Tongue (tissue), 2 donors: ENCODE data around the gene RPL39L. TPM values are rescaled to one million over a fixed set of nuclear protein-coding genes. Genes with fewer than 3 reads are reported as not detected.
"Not testable (repeated sequence)": the region's sequence is repeated elsewhere in the genome, so short reads cannot be mapped to it uniquely, and the experiment has no call there.

Experiments used
- DNase-seq: peaks from one replicate; pipeline ENCODE4 v3.0.0-alpha.2; 2015
- total RNA-seq: library from RNA; depleted of rRNA; stranded (reverse); fragments of >200 nt; gene quantifications from one replicate; pipeline ENCODE4 v1.2.3, GENCODE V29; 2014

Gene RPL39L
- total RNA-seq, 1 donor from 2014 or later: 3.0 TPM

DNA sequence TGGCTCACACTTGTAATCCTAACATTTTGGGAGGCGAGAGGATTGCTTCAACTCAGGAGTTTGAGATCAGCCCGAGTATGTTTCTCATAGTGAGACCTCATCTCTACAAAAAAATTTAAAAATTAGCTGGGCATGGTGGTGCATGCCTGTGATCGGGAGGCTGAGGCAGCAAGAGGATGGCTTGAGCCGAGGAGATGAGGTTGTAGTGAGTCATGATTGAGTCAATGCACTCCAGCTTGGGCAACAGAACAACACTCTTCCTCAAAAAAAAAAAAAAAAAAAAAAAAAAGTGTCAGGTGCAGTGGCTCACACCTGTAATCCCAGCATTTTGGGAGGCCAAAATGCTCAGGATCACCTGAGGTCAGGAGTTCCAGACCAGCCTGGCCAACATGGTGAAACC is 2.4 kb downstream of the RPL39L start:
- DNase-seq: no peak

DNA sequence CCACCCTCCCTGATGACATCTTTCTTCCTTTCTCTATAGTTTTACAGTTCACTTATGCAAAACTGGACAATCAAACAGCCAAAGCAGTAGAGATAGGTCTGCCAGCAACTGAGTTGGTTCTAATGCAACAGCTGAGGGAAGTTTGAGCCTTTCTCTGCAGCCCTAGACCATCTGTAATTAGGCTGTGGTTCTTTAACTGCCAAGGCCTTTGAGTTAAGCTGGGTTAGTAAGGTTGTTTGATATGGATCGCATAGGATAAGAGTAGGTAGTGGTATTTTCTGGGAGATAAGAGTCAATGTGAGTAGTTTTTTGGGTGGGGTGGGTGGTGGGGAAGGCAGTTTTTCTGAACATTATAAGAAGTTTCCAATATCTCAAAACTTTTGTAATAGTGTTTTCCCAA is 3.0 kb downstream of the RPL39L start:
- DNase-seq: no peak

DNA sequence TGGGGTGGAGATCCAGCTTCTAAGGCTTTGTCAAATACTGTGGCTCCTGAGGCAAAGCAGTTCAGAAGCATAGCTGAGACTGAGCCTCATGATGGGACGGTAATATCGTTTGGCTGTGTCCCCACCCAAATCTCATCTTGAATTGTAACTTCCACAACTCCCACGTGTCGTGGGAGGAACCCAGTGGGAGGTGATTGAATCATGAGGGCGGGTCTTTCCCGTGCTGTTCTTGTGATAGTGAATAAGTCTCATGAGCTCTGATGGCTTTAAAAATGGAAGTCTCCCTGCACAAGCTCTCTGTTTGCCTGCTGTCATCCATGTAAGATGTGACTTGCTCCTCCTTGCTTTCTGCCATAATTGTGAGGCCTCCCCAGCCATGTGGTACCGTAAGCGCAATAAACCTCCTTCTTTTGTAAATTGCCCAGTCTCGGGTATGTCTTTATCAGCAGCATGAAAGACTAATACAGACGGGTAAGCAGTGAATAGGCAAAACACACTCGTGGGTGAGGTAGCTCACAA is 4.1 kb downstream of the RPL39L start:
- not testable (repeated sequence) for DNase-seq

DNA sequence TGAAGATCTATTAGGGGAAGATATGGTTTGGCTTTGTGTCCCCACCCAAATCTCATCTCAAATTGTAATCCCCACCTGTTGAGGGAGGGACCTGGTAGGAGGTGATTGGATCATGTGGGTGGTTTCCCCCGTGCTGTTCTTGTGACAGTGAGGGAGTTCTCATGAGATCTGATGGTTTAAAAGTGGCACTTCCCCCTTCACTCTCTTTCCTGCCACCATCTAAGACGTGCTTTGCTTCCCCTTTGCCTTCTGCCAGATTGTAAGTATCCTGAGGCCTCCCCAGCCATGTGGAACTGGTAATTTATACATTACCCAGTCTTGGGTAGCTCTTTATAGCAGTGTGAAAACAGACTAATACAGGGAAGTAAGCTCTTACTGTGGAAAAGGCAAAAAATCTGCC is 6.1 kb downstream of the RPL39L start:
- DNase-seq: not testable (repeated sequence)

DNA sequence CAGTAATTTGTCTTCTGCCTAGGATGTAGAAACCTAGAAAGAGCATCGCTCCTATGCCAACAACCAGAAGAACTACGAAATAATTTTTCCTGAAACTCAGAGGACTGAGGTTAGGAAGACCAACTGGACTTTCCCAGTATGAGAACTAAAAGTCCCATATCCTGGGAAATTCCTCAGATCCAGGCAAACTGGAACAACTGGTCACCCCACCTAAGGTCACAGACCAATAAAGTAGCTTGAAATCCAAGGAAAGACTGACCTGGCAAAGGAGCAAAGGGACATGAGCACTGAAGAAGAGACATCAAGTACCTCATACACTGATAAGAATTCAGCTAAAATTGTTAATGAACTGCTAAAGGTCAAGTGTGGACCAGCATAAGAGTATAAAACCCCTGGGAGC is 6.6 kb downstream of the RPL39L start:
- no peak for DNase-seq

DNA sequence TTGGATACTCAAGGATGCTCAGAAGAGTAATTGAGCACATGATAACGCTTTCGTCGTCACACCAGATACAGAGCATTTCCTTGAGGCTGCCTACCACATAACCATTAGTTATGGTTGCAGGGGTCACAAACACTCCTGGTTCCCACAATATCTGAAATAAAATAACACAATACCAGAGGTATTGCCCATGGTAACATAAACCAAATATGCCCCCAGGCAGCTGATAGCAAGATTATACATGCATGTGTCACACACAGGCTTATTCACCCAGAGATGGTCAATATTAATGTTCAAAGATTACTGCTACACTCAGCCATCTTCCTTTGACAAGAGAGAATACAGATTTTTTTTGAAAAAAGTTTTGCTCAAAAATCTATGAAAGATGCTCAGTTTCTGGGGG is 7.3 kb downstream of the RPL39L start:
- no peak for DNase-seq

DNA sequence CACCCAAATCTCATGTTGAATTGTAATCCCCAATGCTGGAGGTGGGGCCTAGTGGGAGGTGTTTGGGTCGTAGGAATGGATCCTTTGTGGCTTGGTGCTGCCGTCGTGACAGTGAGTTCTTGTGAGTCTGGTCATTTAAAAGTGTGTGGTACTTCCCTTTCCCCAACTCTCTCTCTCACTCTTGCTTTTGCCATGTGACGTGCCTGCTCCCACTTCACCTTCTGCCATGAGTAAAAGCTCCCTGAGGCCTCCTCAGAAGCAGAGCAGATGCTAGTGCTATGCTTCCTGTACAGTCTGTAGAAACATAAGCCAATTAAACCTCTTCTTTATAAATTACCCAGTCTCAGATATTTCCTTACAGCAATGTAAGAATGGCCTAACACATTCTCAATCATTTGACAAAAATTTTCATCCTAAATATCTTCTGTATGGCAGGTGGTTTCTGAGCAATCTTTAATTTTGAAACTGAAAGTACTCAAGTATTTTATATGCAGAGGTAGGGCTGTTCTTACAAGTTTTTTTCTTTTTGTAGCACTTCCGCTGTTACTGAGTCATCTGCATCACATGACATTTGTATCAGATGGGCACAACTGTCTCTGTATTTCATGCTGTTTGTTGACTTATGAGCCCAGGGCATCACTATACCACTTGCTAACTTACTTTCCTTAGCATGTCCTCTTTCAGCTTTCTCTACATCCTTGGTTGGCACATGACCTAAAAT is 8.8 kb downstream of the RPL39L start:
- no peak for DNase-seq

DNA sequence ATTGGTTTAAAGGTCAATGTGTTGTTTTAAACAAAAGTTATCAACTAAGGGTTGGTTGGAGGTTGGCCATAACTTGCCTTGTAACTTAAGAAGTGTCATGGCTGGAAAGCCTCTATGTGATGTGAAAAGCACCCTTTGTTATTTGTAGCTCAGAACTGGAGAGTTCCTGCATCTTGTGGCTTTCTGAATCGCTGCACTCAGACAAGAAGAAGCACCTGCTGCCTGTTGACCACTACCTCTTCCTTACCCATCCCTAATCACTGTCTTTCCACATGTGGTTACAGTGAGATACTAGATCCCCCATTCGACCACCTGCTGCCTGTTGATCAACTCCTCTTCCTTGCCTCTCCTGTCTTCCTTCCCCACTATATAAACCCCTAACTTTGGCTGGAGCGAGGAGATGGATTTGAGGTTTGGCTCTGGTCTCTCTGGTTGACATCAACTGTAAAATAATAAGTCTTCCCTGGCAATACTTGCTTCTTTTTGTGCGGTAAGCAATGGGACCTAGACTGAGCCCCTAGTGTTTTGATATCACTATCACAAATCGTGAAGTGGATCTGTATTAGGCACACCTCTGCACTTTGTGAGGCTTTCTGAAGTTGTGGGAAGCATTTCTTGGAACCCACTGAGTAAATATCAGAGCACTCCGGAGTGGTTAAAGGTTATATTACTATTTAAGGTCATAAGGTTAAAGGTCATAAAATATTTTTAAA is 13.8 kb downstream of the RPL39L start:
- DNase-seq: no peak

DNA sequence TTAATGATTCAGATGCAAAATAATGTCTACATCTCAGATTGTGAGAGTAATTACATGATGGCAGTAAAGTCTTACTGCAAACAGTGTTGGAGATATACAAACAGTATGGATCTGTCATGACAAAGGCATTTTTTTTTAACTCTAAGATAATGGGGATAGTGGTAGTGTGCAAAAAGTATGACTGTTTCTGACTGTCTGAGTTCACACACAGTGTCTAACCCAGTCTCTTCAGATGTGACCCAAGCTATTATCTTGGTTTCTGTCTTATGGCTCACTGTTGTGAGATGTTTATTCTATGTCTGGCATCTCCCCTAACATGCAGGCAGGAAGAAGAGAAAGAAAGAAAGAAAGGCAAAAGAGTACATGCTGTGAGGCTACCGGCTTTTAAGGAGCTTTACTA is 17.0 kb downstream of the RPL39L start:
- DNase-seq: no peak

DNA sequence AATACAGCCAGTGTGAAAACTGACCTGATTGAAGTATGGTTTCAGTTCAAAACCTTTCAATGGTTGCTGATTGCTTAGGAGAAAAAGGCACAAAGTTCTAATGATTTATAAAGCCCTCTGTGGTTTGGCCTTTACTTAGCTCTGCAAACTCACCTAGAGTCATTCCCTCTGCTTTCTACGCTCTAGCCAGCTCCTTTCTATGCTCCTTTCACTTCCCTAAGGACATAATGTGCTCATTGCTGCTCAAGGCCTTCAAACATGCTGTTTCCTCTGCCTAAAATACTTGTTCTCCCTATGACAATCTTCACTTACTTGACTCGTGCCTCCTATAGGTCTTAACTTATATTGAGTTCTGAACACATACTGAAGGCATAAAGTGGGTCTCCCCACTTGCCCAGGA is 19.0 kb downstream of the RPL39L start:
- no peak for DNase-seq

DNA sequence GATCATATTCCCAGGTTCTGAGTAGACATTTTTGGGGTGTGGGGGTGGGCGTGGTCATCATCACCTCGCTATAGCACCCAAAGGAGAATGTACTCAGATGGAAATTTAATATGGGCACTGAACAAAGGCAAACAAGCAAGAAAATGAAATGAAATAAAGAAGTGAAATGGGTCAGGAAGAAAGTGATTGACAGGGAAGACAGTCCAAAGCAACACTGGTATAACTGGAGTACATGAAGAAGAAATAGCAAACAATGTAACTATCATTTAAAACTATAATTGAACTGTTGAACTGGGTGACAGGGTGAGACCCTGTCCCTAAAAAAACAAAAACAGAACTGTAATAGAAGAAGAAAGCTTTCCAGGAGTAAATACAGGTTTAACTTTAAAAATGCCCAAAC is 24.8 kb downstream of the RPL39L start:
- DNase-seq: no peak

DNA sequence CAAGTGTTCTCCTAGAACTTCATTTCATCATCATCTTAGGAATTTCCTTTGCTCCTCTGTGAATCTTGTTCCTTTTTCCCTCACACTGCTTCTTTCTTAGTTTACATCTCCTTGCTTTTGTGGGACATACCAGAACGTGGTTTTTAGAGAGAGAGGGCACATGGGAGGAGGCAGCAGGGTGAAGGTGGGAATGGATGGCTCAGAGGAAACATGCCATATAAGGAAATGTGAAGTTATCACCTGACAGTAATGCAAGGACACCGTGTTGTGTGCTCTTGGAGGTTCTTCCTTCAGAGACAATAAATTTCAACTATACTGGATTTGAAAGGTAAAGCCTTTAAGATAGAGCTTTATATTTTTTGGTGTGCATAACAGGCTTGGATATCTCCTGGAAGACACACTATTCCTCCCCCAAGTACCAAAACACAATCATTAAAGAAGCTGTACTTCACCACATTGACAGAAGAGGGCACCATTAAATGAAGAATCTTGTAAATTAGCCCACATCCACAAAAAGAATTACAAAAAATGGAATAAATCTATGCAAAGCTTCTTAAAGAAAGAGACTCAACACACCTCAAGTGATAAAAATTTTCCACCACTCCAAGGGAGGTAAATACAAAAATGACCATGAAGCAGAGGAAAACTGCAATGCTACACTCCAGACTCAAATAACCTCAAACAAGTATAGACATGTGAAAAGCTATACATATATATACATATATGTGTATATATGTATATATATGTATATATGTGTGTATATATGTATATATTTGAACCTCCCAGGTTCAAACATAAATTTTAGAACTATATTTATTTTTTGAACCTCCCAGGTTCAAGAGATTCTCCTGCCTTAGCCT is 26.1 kb downstream of the RPL39L start:
- peak; percentile 19 for DNase-seq

DNA sequence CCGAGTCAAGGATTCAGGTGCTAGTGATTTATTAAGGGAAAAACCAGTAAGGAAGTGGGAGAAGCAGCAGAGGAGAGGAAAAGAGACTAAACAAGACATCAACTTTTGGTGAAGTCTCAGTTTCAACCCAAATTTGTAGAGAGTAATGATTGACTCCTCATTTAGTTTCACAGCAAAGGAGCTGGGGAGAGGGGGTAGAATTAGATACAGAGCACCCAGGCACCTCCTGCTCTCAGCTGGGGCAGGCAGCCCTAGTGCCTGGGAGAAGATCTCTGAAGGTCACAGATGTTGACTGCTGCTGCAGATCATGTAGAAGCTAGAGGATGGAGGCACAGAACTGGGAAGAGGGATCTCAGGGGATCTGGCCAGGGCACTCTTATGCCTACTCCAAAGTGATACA is 29.1 kb downstream of the RPL39L start:
- no peak for DNase-seq

DNA sequence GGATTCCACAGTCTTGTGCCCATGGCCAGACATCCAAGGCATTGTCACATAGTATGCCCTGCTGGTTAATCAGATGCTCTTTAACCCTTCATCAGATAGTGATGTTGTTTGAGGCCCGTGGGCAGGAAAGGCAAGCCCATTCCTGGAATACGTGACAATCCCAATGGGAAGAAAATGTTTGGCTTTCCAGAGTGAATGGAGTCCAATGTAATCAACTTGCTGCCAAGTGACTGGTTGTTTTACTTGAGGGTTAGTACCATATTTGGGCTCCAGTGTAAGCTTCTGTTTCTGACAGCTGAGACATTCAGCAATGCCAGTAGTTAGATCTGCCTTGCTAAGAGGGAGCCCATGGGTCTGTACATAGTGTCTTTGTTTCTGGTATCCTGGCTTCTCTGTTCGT is 31.3 kb downstream of the RPL39L start:
- DNase-seq: no peak

DNA sequence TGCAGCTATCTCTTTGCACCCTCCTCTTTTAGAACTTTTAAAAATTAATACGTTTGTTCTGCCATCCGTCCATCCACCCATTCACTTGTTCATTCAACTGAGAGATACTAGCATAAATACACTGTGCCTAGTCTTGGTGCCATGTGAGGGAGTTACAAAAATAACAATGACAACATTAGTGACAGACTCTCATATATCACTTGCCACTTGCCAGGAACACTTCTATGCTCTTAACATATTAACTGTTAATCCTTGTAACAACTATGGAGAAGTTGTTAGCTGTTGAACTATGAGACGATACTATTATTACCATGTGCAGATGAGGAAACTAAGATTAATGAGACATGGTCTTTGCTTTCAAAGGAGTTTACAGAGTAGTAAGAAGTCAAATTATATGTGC is 33.6 kb downstream of the RPL39L start:
- DNase-seq: no peak

DNA sequence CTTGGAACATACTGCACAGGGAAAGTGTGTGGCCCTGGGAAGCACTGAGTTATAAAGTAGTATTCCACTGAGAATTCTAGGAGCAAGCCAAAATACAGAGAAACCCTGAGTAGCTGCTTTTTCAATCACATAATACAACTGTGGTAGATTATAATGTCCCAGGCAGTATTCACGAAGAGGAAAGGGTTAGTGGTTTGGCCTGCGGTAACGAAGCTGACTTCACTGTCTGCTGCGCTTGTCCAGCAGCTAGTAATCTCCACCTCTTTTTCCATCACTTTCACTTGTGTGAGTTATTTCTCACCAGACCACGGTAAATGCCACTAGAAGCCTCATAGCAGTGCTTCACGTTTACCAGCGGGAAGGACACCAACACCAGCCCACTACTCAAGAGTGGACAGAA is 34.4 kb downstream of the RPL39L start:
- DNase-seq: peak; percentile 60

DNA sequence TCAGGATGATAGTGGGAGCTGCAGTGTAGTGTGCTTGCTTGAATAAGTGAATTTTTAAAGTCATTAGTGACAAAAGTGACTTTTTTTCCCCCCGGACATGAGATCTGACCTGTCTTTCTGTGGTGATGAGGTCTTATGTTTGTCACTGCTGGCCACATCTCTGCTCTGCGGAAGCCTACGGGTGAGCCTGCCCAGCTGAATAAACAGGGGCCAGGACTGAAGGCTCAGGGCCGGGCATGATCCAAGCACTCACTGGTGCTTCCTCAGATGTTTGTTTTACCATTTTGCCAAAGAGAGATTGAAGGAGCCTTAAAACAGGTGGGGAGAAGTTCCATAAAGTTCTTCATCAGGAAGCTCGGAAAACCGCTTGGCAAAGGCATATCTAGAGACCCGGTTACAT is 35.0 kb downstream of the RPL39L start:
- no peak for DNase-seq

DNA sequence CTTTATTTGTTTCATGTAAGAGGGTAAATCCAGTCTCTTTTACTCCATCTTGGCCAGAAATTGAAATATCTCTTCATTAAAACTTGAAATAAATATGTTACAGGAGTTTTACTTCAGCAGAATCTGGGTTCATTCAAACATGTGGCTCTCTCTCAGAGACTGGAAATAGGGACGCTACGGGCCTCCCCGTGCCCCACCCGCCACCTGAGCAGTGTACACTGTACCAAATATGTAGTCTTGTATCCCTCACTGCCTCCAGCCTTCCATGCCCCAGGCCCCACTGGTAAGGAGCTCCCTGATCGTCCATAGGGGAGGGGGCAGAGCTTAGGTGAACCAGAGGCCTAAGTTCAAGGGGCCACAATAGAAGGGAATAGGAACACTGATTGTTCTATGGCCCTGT is 36.0 kb downstream of the RPL39L start:
- no peak for DNase-seq

DNA sequence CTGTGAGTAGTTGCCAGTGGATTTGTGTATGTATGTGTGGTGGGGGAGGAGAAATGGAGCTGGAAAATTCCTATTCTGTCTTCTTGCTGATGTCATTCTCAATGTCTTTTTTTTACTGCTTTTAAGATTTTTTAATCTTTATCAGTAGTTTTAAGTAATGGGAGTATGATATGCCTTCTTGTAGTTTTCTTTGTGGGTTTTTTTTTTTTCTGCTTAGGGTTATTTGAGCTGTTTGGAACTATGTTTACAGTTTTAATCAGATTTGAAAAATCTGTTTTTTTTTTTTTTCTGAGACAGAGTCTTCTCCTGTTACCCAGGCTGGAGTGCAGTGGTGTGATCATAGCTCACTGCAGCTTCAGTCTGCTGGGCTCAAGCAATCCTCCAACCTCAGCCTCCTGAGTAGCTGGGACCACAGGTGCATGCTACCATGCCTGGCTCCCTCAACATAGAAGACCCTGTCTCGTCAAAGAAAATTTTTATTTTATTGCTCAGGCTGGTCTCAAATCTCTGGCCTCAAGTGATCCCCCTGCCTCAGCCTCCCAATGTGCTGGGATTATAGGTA is 37.1 kb downstream of the RPL39L start:
- no peak for DNase-seq

DNA sequence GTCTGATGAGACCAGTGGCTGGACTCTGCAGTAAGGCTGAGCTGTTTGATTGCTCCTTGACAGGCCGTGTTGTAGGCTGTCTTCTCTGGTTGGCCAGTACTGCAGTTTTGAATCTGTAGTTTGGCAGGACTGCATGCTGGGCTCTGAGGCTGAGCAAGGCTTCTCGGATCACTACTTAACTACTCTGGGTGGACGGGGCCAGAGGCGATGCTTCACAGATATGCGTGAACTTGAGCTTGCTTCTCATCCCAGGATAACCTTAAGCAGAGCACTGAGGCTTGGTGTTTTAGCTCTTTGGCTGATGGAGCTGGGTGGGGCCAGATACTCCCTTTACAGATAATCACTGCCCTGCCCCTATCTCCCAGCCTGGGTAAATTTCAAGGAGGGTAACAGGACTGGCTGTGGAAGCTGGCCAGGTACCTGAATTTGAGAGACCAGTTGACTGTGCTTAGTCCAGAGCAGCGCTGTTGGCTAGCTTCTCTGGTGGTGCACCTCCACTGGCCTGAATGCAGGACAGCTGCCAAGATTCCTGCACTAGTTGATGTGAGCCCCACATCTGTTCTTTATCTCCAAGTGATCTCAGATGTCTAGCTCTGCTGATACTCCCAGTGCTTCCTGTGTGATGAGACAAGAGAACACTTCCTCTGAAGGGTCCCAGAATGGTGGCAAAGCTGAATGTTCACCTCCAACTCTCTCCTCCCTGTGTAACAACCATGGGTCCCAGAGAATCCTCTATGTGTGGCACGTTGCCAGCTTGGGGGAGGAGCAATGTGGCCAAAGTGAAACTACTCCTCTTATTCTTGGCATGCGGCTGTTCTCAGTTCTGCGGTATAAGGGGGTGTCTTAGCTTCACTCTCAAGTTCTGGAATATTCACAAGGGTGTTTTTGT is 37.9 kb downstream of the RPL39L start:
- peak; percentile 86 for DNase-seq

DNA sequence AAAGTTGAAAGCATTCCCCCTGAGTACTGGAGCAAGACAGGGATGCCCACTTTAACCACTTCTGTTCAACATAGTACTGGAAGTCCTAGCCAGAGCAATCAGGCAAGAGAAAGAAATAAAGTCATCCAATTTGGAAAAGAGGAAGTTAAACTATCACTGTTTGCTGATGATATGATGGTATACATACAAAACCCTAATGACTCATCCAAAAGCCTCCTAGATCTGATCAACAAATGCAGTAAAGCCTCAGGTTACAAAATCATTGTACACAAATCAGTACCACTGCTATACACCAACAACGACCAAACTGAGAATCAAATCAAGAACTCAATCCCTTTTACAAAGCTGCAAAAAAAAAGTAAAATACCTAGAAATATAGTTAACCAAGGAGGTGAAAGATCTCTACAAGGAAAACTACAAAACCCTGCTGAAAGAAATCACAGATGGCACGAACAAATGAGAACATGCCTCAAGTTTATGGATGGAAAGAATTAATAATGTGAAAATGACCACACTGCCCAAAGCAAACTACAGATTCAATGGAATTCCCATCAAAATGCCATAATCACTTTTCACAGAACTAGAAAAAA is 40.3 kb downstream of the RPL39L start:
- DNase-seq: no peak
